Measurements from ENCODE around the gene ANKH.

DNA sequence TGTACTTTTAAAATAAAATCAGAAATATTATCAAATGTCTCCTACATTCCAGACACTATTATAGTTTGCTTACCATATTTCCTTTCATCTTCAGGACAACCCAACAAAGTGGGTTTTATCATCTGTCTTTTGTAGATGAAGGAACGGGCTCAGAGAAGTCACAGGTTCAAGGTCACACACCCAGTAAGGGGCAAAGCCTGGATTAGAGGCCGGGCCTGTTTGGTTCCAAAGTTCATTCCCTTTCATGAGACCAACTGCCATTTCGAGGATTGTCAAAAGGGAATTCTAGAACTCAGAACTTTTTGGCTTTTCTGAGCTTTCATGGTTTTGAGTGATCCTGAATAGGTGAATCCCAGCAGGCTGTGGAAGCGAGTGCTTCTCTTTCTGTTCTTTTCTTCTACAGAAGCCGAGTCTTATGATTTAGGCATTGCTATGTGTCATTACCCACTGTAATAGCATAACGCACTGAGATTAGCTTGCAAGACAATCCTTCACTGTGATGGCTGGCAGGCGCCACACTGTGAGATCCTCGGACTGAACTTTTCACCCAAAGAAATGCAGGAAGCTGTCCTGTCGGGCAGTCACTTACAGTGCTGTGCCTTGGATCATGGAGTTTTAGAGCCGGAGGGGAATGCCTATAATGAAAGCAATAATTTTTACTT lies 43.8 kb upstream of the ANKH start:
- TF ChIP-seq, protein P1, sequence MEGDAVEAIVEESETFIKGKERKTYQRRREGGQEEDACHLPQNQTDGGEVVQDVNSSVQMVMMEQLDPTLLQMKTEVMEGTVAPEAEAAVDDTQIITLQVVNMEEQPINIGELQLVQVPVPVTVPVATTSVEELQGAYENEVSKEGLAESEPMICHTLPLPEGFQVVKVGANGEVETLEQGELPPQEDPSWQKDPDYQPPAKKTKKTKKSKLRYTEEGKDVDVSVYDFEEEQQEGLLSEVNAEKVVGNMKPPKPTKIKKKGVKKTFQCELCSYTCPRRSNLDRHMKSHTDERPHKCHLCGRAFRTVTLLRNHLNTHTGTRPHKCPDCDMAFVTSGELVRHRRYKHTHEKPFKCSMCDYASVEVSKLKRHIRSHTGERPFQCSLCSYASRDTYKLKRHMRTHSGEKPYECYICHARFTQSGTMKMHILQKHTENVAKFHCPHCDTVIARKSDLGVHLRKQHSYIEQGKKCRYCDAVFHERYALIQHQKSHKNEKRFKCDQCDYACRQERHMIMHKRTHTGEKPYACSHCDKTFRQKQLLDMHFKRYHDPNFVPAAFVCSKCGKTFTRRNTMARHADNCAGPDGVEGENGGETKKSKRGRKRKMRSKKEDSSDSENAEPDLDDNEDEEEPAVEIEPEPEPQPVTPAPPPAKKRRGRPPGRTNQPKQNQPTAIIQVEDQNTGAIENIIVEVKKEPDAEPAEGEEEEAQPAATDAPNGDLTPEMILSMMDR (IDR thresholded peaks at IDR 0.05; ENCODE audit: low read depth, low read length, poor library complexity, severe bottlenecking): no peak
- TF ChIP-seq EZH2phosphoT487 (IDR thresholded peaks at IDR 0.05; ENCODE audit: borderline replicate concordance, low read length): no peak

Measured in DOHH2 (cell line).